ENCODE data around the gene EXTL2. TPM values are rescaled to one million over a fixed set of nuclear protein-coding genes. Genes with fewer than 3 reads are reported as not detected.

The EXTL2 gene
- total and polyA plus RNA-seq, 2 experiments from 2014 or later: 45.3 to 45.4 TPM

DNA sequence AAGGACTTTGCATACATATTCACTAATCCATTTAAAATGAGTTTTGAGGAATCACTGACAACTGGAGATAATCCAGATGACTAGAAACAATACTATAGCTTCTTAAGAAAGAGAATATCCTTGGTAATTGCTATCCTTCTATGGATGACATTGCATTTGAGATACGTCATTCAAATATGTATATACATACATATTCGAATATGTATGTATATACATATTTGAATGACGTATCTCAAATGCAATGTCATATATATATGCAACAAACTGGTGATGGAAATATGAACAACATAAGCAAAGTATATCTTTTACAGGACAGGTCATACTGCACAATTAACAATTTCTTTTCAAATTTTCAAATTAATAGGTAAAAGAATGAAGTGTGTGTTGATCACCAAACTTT is 41.7 kb downstream of the EXTL2 start:
- Mint-ChIP-seq H3K27me3 (ENCODE audit: insufficient read depth, low read depth, poor library complexity) (peaks cover 29% of the 10 kb centered on the region), H3K9me3 (no peaks in the 10 kb centered on the region; the same call in 2 of the 3 replicates), H3K4me3 (no peak overlapping the region), H3K4me1 (no peaks in the 10 kb centered on the region), H3K36me3 (ENCODE audit: low read depth) (no peaks in the 10 kb centered on the region), H3K27ac (no peak overlapping the region)
- ATAC-seq: no peak
- no peak overlapping the region for H3K27ac ChIP-seq (ENCODE audit: low read depth)
- H3K79me2 ChIP-seq (replicated peaks; ENCODE audit: insufficient read depth): no peaks in the 10 kb centered on the region
- no peak overlapping the region for H3K4me3 ChIP-seq
- H3K4me2 ChIP-seq: no peak overlapping the region
- H4K20me1 ChIP-seq (replicated peaks; ENCODE audit: insufficient read depth): no peaks in the 10 kb centered on the region
- no peaks in the 10 kb centered on the region for H3K9me2 ChIP-seq (ENCODE audit: insufficient read depth)
- H3K27me3 ChIP-seq (ENCODE audit: insufficient read depth): peaks cover 33% of the 10 kb centered on the region
- no peak overlapping the region for H2AFZ ChIP-seq
- TF ChIP-seq, protein P1, sequence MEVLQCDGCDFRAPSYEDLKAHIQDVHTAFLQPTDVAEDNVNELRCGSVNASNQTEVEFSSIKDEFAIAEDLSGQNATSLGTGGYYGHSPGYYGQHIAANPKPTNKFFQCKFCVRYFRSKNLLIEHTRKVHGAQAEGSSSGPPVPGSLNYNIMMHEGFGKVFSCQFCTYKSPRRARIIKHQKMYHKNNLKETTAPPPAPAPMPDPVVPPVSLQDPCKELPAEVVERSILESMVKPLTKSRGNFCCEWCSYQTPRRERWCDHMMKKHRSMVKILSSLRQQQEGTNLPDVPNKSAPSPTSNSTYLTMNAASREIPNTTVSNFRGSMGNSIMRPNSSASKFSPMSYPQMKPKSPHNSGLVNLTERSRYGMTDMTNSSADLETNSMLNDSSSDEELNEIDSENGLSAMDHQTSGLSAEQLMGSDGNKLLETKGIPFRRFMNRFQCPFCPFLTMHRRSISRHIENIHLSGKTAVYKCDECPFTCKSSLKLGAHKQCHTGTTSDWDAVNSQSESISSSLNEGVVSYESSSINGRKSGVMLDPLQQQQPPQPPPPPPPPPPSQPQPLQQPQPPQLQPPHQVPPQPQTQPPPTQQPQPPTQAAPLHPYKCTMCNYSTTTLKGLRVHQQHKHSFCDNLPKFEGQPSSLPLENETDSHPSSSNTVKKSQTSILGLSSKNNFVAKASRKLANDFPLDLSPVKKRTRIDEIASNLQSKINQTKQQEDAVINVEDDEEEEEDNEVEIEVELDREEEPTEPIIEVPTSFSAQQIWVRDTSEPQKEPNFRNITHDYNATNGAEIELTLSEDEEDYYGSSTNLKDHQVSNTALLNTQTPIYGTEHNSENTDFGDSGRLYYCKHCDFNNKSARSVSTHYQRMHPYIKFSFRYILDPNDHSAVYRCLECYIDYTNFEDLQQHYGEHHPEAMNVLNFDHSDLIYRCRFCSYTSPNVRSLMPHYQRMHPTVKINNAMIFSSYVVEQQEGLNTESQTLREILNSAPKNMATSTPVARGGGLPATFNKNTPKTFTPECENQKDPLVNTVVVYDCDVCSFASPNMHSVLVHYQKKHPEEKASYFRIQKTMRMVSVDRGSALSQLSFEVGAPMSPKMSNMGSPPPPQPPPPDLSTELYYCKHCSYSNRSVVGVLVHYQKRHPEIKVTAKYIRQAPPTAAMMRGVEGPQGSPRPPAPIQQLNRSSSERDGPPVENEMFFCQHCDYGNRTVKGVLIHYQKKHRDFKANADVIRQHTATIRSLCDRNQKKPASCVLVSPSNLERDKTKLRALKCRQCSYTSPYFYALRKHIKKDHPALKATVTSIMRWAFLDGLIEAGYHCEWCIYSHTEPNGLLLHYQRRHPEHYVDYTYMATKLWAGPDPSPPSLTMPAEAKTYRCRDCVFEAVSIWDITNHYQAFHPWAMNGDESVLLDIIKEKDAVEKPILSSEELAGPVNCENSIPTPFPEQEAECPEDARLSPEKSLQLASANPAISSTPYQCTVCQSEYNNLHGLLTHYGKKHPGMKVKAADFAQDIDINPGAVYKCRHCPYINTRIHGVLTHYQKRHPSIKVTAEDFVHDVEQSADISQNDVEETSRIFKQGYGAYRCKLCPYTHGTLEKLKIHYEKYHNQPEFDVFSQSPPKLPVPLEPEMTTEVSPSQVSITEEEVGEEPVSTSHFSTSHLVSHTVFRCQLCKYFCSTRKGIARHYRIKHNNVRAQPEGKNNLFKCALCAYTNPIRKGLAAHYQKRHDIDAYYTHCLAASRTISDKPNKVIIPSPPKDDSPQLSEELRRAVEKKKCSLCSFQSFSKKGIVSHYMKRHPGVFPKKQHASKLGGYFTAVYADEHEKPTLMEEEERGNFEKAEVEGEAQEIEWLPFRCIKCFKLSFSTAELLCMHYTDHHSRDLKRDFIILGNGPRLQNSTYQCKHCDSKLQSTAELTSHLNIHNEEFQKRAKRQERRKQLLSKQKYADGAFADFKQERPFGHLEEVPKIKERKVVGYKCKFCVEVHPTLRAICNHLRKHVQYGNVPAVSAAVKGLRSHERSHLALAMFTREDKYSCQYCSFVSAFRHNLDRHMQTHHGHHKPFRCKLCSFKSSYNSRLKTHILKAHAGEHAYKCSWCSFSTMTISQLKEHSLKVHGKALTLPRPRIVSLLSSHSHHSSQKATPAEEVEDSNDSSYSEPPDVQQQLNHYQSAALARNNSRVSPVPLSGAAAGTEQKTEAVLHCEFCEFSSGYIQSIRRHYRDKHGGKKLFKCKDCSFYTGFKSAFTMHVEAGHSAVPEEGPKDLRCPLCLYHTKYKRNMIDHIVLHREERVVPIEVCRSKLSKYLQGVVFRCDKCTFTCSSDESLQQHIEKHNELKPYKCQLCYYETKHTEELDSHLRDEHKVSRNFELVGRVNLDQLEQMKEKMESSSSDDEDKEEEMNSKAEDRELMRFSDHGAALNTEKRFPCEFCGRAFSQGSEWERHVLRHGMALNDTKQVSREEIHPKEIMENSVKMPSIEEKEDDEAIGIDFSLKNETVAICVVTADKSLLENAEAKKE (CRISPR knock-in tag; IDR thresholded peaks at IDR 0.05): no peak
- TF ChIP-seq, protein P2, sequence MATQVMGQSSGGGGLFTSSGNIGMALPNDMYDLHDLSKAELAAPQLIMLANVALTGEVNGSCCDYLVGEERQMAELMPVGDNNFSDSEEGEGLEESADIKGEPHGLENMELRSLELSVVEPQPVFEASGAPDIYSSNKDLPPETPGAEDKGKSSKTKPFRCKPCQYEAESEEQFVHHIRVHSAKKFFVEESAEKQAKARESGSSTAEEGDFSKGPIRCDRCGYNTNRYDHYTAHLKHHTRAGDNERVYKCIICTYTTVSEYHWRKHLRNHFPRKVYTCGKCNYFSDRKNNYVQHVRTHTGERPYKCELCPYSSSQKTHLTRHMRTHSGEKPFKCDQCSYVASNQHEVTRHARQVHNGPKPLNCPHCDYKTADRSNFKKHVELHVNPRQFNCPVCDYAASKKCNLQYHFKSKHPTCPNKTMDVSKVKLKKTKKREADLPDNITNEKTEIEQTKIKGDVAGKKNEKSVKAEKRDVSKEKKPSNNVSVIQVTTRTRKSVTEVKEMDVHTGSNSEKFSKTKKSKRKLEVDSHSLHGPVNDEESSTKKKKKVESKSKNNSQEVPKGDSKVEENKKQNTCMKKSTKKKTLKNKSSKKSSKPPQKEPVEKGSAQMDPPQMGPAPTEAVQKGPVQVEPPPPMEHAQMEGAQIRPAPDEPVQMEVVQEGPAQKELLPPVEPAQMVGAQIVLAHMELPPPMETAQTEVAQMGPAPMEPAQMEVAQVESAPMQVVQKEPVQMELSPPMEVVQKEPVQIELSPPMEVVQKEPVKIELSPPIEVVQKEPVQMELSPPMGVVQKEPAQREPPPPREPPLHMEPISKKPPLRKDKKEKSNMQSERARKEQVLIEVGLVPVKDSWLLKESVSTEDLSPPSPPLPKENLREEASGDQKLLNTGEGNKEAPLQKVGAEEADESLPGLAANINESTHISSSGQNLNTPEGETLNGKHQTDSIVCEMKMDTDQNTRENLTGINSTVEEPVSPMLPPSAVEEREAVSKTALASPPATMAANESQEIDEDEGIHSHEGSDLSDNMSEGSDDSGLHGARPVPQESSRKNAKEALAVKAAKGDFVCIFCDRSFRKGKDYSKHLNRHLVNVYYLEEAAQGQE (IDR thresholded peaks at IDR 0.05; ENCODE audit: unreplicated experiment): no peak
- TF ChIP-seq, protein P3, sequence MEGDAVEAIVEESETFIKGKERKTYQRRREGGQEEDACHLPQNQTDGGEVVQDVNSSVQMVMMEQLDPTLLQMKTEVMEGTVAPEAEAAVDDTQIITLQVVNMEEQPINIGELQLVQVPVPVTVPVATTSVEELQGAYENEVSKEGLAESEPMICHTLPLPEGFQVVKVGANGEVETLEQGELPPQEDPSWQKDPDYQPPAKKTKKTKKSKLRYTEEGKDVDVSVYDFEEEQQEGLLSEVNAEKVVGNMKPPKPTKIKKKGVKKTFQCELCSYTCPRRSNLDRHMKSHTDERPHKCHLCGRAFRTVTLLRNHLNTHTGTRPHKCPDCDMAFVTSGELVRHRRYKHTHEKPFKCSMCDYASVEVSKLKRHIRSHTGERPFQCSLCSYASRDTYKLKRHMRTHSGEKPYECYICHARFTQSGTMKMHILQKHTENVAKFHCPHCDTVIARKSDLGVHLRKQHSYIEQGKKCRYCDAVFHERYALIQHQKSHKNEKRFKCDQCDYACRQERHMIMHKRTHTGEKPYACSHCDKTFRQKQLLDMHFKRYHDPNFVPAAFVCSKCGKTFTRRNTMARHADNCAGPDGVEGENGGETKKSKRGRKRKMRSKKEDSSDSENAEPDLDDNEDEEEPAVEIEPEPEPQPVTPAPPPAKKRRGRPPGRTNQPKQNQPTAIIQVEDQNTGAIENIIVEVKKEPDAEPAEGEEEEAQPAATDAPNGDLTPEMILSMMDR (conservative IDR thresholded peaks at IDR 0.05; ENCODE audit: low read depth in 2 of 2): no peak
- TF ChIP-seq POLR2AphosphoS5 (IDR thresholded peaks at IDR 0.05; ENCODE audit: low read depth) (no peak), NANOG (IDR thresholded peaks at IDR 0.05; ENCODE audit: borderline replicate concordance) (no peak), CREB1 (CRISPR knock-in tag; IDR thresholded peaks at IDR 0.05; ENCODE audit: low read depth) (no peak), ZNF331 (CRISPR knock-in tag; IDR thresholded peaks at IDR 0.05; ENCODE audit: low read depth) (no peak), ZNF114 (CRISPR knock-in tag; IDR thresholded peaks at IDR 0.05) (no peak), EZH2phosphoT487 (IDR thresholded peaks at IDR 0.05; ENCODE audit: unreplicated experiment) (no peak), JUNB (IDR thresholded peaks at IDR 0.05; ENCODE audit: unreplicated experiment) (no peak)
- TF ChIP-seq, protein P4, sequence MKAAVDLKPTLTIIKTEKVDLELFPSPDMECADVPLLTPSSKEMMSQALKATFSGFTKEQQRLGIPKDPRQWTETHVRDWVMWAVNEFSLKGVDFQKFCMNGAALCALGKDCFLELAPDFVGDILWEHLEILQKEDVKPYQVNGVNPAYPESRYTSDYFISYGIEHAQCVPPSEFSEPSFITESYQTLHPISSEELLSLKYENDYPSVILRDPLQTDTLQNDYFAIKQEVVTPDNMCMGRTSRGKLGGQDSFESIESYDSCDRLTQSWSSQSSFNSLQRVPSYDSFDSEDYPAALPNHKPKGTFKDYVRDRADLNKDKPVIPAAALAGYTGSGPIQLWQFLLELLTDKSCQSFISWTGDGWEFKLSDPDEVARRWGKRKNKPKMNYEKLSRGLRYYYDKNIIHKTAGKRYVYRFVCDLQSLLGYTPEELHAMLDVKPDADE (IDR thresholded peaks at IDR 0.05): no peak
- no peaks in the 10 kb centered on the region for H3F3A ChIP-seq (replicated peaks; ENCODE audit: low read depth)
- H3K4me1 ChIP-seq (ENCODE audit: insufficient read depth): no peaks in the 10 kb centered on the region
- no peak for DNase-seq (ENCODE audit: low spot score)
- no peaks in the 10 kb centered on the region for H3K36me3 ChIP-seq (ENCODE audit: insufficient read depth)
